RWPE2 (cell line): ENCODE results near the gene STPG3.
A peak's percentile ranks its signal among the peaks of the same experiment; 100 is the strongest.

Source experiments
- ATAC-seq: fragments of 200-7000 bp; cut with Tn5 transposase; 3 replicates; pipeline ENCODE4 v1.9.1; 2021; ENCODE audit warnings: low read depth
- DNase-seq: peaks from one replicate; pipeline ENCODE4 v3.0.0-alpha.2; 2020; ENCODE audit warnings: low spot score
- H3K27ac ChIP-seq: fragments of 450-650 bp; 2 replicates; pipeline ENCODE4 v1.5.1; 2017; ENCODE audit warnings: mild to moderate bottlenecking; ENCODE audit not compliant: poor library complexity, severe bottlenecking
- H3K27me3 ChIP-seq: fragments of 250-450 bp; sonication (Bioruptor Pico); 2 replicates; pipeline ENCODE4 v1.5.1; 2021; ENCODE audit warnings: mild to moderate bottlenecking, moderate library complexity; ENCODE audit not compliant: insufficient read depth, poor library complexity, severe bottlenecking
- H3K36me3 ChIP-seq: fragments of 250-450 bp; sonication (Bioruptor Pico); 2 replicates; pipeline ENCODE4 v1.5.1; 2020; ENCODE audit warnings: low read depth, mild to moderate bottlenecking, moderate library complexity
- H3K4me1 ChIP-seq: fragments of 250-450 bp; sonication (Bioruptor Pico); 2 replicates; pipeline ENCODE4 v1.5.1; 2021; ENCODE audit warnings: mild to moderate bottlenecking, moderate library complexity; ENCODE audit not compliant: insufficient read depth, poor library complexity, severe bottlenecking
- H3K4me3 ChIP-seq: fragments of 250-450 bp; sonication (Bioruptor Pico); 2 replicates; pipeline ENCODE4 v1.5.1; 2021; ENCODE audit warnings: mild to moderate bottlenecking, moderate library complexity; ENCODE audit not compliant: severe bottlenecking
- H3K9me3 ChIP-seq: fragments of 250-450 bp; sonication (Bioruptor Pico); 2 replicates; pipeline ENCODE4 v1.5.1; 2021; ENCODE audit warnings: mild to moderate bottlenecking, moderate library complexity; ENCODE audit not compliant: severe bottlenecking
- CTCF ChIP-seq: fragments of 450-650 bp; IDR thresholded peaks from one replicate; pipeline ENCODE4 v1.5.1; 2017; ENCODE audit warnings: mild to moderate bottlenecking, moderate library complexity; ENCODE audit not compliant: poor library complexity, severe bottlenecking

STPG3 gene

GRCh38 chr9:137215196-137215986 is 35.7 kb upstream of the STPG3 start:
- Histone ChIP-seq H3K9me3 (no peaks in the 10 kb centered on the region), H3K27ac (no peak overlapping the region), H3K4me1 (peaks cover 5% of the 10 kb centered on the region), H3K36me3 (peaks cover 4% of the 10 kb centered on the region; the same call in 1 of the 2 replicates), H3K4me3 (no peak overlapping the region), H3K27me3 (no peaks in the 10 kb centered on the region)
- no peak for DNase-seq
- no peak for ATAC-seq
- no peak for TF ChIP-seq CTCF

DNA sequence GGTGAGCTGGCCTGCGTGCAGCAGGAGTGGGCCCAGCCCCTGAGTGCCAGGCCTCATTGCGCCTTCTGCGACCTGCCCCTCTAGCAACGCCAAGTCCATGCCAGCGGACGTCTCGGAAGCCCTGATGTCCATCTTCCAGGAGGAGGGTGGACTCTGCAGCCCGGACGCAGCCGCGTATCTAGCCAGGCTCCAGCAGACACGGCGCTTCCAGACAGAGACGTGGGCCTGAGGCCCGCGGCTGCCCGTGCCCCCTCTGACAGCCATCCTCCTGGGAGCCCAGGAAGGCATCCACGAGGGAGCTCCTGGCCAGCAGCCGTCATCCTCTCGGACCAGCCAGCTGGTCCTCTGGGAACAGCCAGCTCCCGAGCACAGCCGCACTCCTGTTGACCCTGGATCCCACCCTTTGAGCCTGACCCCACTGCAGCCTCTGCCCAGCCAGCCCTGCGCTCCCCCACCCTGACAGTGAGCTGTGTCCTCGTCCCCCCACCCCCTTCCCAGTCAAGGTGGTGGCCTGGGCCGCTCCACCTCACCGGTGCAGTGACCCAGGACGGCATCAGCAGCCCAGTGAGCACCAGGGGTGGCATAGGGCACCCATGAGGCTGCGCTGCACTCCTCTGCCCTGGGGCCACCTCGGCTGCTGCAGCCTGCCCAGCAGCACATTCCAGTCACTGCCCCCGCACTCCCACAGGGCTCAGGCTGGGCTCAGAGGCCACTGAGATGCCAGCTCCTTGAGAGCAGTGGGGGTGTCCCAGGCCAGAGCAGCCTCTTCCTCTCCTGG is 34.7 kb upstream of the STPG3 start:
- H3K4me1 ChIP-seq: peaks cover 5% of the 10 kb centered on the region
- 0 out of 2 replicates have a peak, but pooled peaks cover 2% of the 10 kb centered on the region for H3K36me3 ChIP-seq
- no peak for TF ChIP-seq CTCF

GRCh38 chr9:137217276-137218211 is 33.5 kb upstream of the STPG3 start:
- H3K36me3 ChIP-seq: 0 out of 2 replicates have a peak, but pooled peaks cover 2% of the 10 kb centered on the region
- DNase-seq (no peak), ATAC-seq (peak; percentile 74)
- H3K27me3 ChIP-seq: no peaks in the 10 kb centered on the region
- H3K4me1 ChIP-seq: peaks cover 5% of the 10 kb centered on the region
- peak overlapping the region; percentile 42 for H3K27ac ChIP-seq
- TF ChIP-seq CTCF: no peak
- H3K4me3 ChIP-seq: peak overlapping the region; percentile 22
- no peaks in the 10 kb centered on the region for H3K9me3 ChIP-seq

More for the DNA sequence above, 34.7 kb upstream of the STPG3 start:
- Histone ChIP-seq H3K27ac (peak overlapping the region; percentile 42), H3K9me3 (no peaks in the 10 kb centered on the region), H3K27me3 (no peaks in the 10 kb centered on the region), H3K4me3 (no peak overlapping the region)
- DNase-seq (no peak), ATAC-seq (no peak)

DNA sequence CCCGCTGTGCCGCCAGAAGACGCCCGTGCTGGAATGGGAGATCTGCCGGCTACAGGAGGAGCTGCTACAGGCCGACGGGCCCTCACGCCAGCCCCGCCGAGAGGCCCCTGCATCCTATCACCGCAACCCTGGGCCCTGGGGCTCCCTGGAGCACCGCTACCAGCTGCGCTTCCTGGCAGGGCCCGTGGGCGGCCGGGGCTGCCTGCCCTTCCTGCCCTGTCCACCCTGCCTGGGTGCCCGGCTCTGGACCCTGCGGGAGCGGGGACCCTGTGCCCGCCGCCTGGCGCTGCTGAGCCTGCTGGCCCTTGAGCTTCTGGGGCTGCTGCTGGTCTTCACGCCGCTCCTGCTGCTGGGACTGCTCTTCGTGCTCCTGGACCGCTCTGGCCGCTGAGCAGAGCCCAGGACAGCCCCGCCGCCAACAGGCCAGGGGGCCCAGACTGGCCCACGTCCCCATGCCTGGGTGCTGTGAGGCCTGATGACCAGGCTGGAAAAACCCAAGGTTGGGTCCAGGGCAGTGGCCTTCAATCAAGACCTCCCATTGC is 32.8 kb upstream of the STPG3 start:
- H3K9me3 ChIP-seq: no peaks in the 10 kb centered on the region
- no peak overlapping the region for H3K4me3 ChIP-seq
- H3K27ac ChIP-seq: peak overlapping the region; percentile 42

More for the DNA sequence above, 32.8 kb upstream of the STPG3 start:
- ATAC-seq (no peak), DNase-seq (no peak)
- Histone ChIP-seq H3K27me3 (no peaks in the 10 kb centered on the region), H3K4me1 (peaks cover 5% of the 10 kb centered on the region), H3K36me3 (0 out of 2 replicates have a peak, but pooled peaks cover 2% of the 10 kb centered on the region)
- no peak for TF ChIP-seq CTCF
